ENCODE data around the gene BUD13.

DNA sequence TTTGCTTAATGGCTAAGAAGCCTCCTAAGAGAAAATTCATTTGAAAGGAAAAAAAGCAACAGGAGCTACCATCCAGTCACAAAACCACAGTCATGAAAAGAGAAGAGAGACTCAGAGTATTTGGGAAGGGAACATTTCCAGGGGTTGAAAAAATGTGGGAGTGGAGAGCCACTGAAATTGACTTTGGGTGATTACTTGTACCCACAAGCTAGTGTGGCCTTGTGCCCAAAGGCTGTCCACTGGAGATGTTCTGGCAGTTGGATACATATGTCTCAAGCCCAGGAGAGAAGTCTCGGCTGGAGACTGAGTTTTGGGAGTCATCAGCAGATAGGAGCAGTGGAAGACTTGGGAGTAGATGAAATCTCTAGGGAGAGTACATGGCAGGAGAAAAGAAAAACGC lies 22.1 kb upstream of the BUD13 start:
- TF ChIP-seq, protein P1, sequence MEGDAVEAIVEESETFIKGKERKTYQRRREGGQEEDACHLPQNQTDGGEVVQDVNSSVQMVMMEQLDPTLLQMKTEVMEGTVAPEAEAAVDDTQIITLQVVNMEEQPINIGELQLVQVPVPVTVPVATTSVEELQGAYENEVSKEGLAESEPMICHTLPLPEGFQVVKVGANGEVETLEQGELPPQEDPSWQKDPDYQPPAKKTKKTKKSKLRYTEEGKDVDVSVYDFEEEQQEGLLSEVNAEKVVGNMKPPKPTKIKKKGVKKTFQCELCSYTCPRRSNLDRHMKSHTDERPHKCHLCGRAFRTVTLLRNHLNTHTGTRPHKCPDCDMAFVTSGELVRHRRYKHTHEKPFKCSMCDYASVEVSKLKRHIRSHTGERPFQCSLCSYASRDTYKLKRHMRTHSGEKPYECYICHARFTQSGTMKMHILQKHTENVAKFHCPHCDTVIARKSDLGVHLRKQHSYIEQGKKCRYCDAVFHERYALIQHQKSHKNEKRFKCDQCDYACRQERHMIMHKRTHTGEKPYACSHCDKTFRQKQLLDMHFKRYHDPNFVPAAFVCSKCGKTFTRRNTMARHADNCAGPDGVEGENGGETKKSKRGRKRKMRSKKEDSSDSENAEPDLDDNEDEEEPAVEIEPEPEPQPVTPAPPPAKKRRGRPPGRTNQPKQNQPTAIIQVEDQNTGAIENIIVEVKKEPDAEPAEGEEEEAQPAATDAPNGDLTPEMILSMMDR (IDR thresholded peaks at IDR 0.05) = no peak
- TF ChIP-seq POLR2AphosphoS5 (IDR thresholded peaks at IDR 0.05; ENCODE audit: low read depth, low read length) (no peak), SIN3A (IDR thresholded peaks at IDR 0.05; ENCODE audit: borderline replicate concordance, insufficient read depth, low read depth, low read length) (no peak)
